GM10248 (cell line): Measurements from ENCODE around the gene FARS2.

Experiments used
- CTCF ChIA-PET: fragments of 300-600 bp; sonication (Branson Sonifier 250); formaldehyde crosslinking; extraction: SDS; loops from one replicate; lab custom pipeline; 2021; ENCODE audit warnings: antibody characterized with exemption; lab: Yijun Ruan, JAX
- POLR2A ChIA-PET: fragments of 350-650 bp; sonication (Branson Sonifier 250); formaldehyde crosslinking; extraction: SDS; loops from one replicate; lab custom pipeline; 2020; ENCODE audit warnings: antibody characterized with exemption; lab: Yijun Ruan, JAX
- DNase-seq: peaks from one replicate; pipeline ENCODE4 v3.0.0; 2012; ENCODE audit errors: extremely low spot score
- TF ChIP-seq, protein P1 (sequence below): IDR thresholded peaks from 2 replicates; pipeline ENCODE4 v1.5.1; 2012; ENCODE audit warnings: mild to moderate bottlenecking, low read depth; ENCODE audit errors: extremely low read depth, missing control alignments, control extremely low read depth

FARS2 gene

DNA sequence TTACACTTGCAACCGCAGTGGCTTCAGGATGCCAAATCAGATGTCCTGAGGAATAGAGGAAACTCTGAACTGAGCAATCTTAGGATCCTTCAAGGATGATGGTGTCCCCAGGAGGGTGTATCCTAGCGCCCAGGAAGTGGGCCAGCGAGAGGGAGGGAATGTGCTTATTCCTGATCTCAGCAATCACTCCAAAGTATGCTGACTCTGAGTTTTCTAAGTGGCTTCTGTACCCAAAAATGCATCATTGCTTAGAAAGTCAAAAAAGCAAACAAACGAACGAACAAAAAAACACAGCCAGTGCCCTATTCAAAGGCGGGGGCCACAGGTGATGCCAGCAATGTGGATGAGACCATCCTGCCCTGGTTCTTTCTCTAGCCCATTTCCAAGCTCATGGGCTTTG, 514.8 kb downstream of the FARS2 start:
- no peak for DNase-seq
- POLR2A ChIA-PET: no interaction called here
- CTCF ChIA-PET: interaction anchor here (1.2 kb wide), 2 partner anchors 12 to 48 kb away, joined by 3 to 5 read pairs; no protein-coding TSS in a partner anchor
- TF ChIP-seq, protein P1, sequence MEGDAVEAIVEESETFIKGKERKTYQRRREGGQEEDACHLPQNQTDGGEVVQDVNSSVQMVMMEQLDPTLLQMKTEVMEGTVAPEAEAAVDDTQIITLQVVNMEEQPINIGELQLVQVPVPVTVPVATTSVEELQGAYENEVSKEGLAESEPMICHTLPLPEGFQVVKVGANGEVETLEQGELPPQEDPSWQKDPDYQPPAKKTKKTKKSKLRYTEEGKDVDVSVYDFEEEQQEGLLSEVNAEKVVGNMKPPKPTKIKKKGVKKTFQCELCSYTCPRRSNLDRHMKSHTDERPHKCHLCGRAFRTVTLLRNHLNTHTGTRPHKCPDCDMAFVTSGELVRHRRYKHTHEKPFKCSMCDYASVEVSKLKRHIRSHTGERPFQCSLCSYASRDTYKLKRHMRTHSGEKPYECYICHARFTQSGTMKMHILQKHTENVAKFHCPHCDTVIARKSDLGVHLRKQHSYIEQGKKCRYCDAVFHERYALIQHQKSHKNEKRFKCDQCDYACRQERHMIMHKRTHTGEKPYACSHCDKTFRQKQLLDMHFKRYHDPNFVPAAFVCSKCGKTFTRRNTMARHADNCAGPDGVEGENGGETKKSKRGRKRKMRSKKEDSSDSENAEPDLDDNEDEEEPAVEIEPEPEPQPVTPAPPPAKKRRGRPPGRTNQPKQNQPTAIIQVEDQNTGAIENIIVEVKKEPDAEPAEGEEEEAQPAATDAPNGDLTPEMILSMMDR: no peak

DNA sequence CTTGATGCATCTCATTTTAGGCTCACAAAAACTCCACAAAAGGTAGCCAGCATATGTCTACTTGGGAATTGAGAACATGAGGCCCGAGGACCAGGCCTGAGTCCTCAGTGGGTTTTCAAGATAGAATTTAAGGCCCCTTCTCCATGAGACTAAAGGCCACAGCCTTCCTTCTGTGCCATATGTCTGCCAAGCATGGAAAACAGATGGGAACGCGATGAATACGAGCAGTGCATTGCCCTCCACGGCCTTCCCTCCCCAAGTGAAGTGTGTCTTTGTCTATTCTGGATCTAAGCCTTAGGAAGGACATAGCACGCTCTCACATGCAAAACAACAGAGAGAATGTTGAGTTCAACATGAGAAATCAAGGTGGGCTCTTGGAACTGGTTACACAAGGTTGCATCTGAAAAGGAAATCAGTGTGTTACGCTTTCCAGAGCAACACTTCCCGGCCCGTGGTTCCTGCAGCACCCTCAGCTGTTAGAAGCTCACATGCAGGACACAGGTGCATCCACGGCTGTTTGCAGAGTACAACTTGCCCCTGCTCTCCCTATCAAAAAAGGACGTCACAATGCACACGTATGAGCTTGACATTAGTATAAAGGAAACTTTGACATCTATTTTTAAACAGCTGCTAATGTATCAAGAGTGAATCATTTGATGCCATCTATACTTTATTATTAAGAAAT, 515.5 kb downstream of the FARS2 start:
- ChIA-PET CTCF (no interaction called here), POLR2A (no interaction called here)
- DNase-seq: no peak
- TF ChIP-seq, protein P1: no peak

DNA sequence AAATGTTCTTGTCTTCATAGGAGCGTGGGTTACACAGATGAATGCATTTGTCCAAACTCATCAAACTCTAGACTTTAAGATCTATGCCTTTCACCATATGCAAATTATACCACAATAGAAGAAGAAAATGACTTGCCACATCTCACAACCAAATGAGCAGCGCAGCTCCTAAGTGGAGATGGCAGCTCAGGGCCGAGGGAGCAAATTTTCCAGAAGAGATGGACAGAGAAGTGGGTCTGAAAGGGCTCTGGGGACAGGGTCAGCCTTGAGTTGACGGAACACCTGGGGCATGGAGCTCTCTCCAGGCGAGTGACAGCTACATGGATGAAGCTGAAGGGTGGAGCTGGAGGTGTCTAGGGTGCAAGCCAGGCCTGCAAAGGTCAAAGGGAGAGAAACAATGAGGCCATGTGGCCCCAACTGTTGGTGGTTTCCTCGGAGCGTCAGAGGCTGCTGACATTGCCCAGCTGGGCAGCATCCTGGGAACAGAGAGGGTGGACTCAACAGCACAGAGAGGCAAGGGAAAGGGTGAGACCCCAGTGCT, 517.1 kb downstream of the FARS2 start:
- POLR2A ChIA-PET: no interaction called here
- peak; percentile 40 for DNase-seq
- CTCF ChIA-PET: no interaction called here
- TF ChIP-seq, protein P1: no peak

DNA sequence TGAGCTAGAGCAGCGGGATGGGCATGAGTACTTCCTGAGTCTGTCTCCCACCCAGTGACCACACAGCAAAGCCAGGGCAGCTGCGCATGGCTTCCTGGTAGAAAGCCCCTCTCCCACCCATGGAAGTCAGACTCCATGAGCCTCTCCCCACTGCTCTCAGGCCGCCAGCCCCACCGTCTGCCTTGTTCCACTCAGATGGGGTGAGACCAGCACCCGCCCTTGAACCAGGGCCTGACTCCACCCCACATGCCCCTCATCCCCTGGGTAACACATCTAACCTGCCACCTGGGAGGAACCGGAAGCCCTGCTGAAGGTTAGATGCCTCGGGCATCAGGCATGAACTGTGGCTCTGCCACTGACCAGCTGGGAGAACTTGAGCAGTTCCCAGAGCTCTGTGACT, 517.6 kb downstream of the FARS2 start:
- POLR2A ChIA-PET: no interaction called here
- no peak for DNase-seq
- CTCF ChIA-PET: no interaction called here
- TF ChIP-seq, protein P1: no peak

DNA sequence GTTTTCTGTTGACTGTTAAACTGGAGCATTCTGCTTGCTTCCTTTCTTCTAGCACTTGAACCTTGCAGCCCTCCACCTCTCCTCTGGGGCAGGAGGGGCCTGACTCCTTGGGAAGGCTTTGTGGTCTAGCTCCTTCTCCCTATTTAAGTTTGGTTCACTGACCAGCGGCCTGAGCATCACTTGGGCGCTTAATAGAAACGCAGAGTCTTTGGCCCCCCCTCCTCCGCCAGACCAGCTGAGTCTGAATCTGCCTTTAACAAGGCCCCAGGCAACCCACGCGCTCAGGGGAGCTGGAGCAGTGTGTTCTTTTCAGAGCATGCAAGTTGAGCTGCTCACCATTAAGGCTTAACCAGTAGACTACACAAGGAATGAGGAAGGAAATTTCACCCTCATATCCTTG, 519.7 kb downstream of the FARS2 start:
- no peak for DNase-seq
- ChIA-PET CTCF (no interaction called here), POLR2A (no interaction called here)
- TF ChIP-seq, protein P1: no peak

DNA sequence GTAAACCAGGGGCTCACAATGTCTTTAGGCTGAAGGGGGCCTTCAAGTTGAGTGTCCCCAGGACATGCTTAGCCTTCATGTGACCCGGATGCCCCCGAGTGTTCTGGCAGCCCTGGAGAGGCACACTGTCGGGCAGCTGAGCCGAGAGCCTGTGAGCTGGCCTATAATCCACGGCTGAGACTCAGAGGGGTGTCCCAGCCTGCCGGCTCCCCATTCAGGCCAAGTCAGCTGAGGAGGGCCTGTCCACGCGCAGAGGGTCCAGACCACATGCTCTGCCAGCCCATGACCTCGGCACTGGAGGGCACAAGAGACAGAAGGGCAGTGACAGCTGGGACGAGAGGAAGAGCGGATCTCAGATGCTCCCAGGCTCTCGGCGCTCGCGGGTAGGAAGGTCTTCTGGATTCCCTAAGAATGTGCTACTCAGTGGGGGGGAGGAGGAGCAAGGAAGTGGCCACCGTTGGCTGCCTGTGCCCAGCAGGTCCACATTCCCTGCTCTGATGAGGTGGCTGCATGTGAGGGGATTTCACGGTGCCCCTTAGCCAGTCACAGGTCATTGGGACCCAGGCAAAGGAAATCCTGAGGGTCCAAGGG, 520.7 kb downstream of the FARS2 start:
- DNase-seq: no peak
- POLR2A ChIA-PET: no interaction called here
- CTCF ChIA-PET: no interaction called here
- TF ChIP-seq, protein P1: no peak
